ENCODE measurements around the gene ZMYND15.

Gene ZMYND15

DNA sequence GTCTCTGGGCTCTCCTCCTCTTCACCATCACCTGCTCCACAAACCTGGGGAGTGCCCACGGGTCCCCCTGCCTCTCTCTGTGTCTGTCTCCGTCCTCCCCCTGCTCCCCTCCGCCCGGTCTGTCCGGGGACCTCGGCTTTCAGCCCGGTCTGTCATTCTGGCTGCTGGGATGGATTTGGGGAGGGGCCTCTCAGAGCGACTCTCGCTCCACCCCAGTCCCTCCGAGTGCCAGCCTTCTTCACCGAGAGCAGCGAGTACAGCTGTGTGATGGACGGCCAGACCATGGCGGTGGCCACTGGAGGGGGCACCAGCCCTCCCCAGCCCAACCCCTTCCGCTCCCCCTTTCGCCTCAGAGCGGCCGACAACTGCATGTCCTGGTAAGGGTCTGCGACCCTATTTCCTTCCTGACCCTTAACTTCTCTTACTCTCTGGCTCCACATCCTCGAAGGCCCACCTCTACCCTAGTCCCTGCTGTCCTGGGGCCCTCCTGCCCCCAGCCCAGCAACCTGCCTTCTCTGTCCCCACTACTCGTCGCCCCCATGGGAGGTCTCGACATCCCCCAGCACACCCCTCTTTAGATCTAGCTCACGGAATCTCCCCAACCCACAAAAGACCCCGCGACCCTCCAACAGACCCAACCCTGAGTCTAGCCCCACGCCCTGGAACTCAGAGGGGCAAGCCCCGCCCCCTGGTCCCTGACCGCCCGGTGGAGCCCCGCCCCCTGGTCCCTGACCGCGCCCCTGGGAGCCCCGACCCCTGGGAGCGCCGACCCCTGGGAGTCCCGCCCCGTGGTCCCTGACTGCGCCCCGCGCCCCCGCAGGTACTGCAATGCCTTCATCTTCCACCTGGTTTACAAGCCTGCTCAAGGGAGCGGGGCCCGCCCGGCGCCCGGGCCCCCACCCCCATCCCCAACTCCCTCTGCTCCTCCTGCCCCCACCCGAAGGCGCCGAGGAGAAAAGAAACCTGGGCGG is 5.7 kb downstream of the ZMYND15 start:
- no peak for DNase-seq

DNA sequence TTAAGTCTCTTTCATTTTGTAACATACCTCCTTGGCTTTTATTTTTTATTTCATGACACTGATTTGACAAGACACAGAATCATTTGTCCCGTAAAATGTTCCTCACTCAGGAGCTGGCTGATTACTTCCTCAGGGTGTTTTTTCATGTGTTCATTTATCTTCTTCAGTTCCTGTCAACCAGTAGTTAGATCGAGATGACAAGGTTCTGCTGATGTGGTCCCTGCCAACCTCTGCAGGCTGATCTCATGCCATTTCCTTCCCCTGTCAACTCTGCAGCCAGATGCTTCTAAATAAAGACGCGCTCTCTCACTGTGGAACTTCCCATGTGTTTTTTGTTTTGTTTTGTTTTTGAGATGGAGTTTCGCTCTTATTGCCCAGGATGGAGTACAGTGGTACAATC is 8.2 kb downstream of the ZMYND15 start:
- DNase-seq = no peak

GRCh38 chr17:4748686-4749085 is 9.1 kb downstream of the ZMYND15 start:
- no peak for DNase-seq

- DNase-seq = no peak
These were observed 11.0 kb downstream of the ZMYND15 start for GRCh38 chr17:4750606-4751005.

DNA sequence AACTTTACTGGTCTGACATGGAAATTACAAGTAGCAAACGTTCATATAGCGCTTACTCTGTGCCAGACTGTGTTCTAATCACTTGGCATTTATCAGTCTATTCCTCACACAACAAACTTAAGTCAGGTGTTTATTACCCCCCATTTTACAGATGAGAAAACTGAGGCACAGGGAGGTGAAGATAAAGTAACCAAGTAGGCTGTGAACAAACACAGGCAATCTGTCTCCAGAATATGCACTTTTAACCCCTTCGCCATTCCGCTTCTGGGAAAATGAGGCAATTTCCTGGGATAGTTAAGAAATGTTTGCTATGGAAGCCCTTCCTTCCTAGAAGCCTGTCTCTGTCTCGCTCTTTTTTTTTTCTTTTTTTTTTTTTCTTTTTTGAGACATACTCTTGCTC is 12.3 kb downstream of the ZMYND15 start:
- DNase-seq = no peak

DNA sequence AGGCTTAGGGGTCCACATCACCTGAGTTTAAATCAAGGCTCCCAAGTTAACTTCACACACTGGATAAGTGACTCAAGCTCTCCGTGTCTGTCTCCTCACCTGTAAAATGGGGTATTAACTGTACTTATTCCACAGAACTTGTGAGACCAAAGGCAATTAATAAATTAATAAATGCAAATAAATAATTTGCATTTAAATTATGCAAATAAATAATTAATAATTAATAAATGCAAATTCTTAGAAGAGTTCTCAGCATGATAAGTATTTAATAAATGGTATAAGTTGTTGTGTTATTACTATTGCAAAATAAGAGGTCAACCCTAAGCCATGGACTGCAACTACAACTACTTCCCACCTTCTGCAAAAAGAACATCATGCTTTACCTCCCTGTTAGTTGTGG is 13.8 kb downstream of the ZMYND15 start:
- no peak for DNase-seq

DNA sequence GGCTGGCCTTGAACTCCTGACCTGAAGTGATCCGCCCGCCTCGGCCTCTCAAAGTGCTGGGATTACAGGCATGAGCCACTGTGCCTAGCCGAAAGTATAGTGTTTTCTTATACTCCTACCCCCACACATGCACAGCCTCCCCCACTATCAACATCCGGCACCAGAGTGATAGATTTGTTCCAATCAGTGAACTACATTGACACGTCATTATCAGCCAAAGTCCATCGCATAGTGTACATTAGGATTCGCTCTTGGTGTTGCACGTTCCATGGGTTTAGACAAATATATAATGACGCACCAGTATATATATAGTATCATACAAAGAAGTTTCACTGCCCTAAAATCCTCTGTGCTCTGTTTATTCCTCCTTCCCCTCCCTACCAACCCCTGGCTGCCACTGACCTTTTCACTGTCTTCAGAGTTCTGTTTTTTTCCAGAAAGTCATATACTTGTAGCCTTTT is 20.2 kb downstream of the ZMYND15 start:
- DNase-seq = no peak

GRCh38 chr17:4764595-4764994 is 25.0 kb downstream of the ZMYND15 start:
- DNase-seq = no peak

DNA sequence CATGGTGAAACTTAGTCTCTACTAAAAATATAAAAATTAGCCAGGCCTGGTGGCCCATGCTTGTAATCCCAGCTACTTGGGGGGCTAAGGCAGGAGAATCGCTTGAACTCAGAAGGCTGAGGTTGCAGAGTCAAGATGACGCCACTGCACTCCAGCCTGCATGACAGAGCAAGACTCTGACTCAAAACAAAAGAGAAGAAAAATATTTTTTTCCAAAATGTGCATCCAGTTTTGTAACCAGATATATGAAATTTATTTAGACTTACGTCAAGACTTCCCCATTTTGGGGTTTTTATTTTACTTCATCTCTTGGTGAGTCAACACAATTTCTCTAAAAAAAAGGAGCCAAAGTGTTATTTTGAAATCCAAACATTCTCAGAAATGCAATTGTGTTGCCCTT is 26.6 kb downstream of the ZMYND15 start:
- DNase-seq = no peak

DNA sequence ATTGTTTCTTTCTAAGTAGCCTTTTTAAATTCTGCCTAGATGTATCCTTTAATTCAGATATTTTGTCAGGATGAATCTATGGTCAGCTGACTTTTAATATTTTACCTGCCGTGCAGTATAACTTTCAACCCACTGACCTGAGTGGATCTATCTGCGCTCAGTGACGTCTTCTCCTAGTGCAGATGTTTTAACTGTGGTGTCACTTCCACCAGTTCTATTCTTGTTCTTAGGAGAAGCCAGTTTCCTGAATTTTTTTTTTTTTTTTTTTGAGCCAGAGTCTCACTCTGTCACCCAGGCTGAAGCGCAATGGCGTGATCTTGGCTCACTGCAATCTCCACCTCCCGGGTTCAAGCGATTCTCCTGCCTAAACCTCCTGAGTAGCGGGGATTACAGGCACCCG is 27.1 kb downstream of the ZMYND15 start:
- DNase-seq = no peak

GRCh38 chr17:4768298-4768697 is 28.7 kb downstream of the ZMYND15 start:
- DNase-seq = no peak

GRCh38 chr17:4769628-4770027 is 30.0 kb downstream of the ZMYND15 start:
- no peak for DNase-seq

GRCh38 chr17:4771519-4772234 is 32.0 kb downstream of the ZMYND15 start, which contains the start of gene TM4SF5:
Gene TM4SF5 (plus strand): TSS chr17:4771886. CDS start chr17:4771923, 37 bp downstream.
- DNase-seq = no peak

GRCh38 chr17:4772235-4772613 is 32.6 kb downstream of the ZMYND15 start:
- DNase-seq = no peak

- no peak for DNase-seq
These were observed 38.5 kb downstream of the ZMYND15 start for GRCh38 chr17:4777969-4778760.

- no peak for DNase-seq
These were observed 40.8 kb downstream of the ZMYND15 start for GRCh38 chr17:4780325-4780955.

GRCh38 chr17:4782652-4783051 is 43.0 kb downstream of the ZMYND15 start:
- DNase-seq = no peak

DNA sequence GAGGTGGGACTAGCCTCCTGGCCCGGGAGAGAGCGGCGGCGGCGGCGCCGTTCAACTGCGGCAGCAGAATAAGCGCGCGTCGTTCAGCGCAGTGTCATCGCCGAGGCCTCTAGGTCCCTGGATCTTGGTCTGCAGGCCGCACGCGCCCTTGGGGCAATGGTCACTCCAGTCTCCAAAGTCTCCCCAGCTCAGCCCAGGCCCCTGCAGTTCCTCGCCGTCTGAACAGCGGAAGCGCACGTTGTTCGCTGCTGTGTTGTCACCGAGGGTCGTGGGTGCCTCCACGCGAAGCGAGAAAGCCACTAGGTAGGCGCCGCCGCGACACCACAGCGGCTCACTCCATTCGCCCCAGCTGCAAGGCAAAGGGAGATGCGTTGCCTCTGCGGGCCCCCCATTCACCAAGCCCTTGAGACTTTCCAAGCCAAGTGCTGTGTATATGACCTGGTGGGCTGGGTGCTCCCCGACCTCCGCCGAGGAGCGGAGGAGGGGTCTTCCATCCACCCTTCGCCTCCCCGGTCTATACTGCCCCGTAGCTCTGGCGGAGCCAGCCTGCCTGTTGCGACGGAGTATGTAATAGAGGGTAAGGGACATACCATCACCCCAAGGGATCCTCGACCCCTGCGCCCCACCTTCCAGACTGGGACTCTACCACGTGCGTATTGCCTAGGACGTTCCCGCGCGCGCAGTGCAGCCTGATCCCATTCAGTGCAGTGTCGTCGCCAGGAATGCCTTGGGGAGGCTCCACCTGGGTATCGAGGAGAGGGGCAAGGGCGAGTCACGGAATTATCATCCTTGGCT is 45.9 kb downstream of the ZMYND15 start:
- no peak for DNase-seq

- DNase-seq = no peak
These were observed 46.5 kb downstream of the ZMYND15 start, which contains the start of gene VMO1 for GRCh38 chr17:4786106-4786511. Gene VMO1 (minus strand): TSS chr17:4786364. CDS start chr17:4786352, 12 bp downstream.

- no peak for DNase-seq
These were observed 46.9 kb downstream of the ZMYND15 start for GRCh38 chr17:4786516-4786915.

GRCh38 chr17:4788159-4788806 is 48.6 kb downstream of the ZMYND15 start:
- DNase-seq = no peak

Measured in NCI-H2029 (cell line).